ENCODE data around the gene CNN1.
A peak's percentile ranks its signal among the peaks of the same experiment; 100 is the strongest.
"Not testable (repeated sequence)": the region's sequence is repeated elsewhere in the genome, so short reads cannot be mapped to it uniquely, and the experiment has no call there.

The CNN1 gene

GRCh38 chr19:11597202-11598102 lies 58.8 kb downstream of the CNN1 start, which contains the start of gene ZNF627:
Gene ZNF627, plus strand, starts transcription at chr19:11597483. Its CDS starts 145 bp downstream, at chr19:11597628.
- intact Hi-C loops (cut with DNase I; ENCODE audit: low total_unique reads) = no loop called here
- H3K36me3 ChIP-seq = no peaks in the 10 kb centered on the region
- peak within 1 kb of the TSS; percentile 86 to 98 for H3K4me3 ChIP-seq
- peak in 1 of 2 experiments; percentile 17 for TF ChIP-seq CTCF (IDR thresholded peaks at IDR 0.05)
- peaks cover 0 to 31% (median 11%) of the 10 kb centered on the region in 4 donors for H3K4me1 ChIP-seq
- DNase-seq = peak; percentile 100
- no peaks in the 10 kb centered on the region for H3K27me3 ChIP-seq
- no peaks in the 10 kb centered on the region for H3K9me3 ChIP-seq
- H3K27ac ChIP-seq = peak within 1 kb of the TSS; percentile 92 to 95

DNA sequence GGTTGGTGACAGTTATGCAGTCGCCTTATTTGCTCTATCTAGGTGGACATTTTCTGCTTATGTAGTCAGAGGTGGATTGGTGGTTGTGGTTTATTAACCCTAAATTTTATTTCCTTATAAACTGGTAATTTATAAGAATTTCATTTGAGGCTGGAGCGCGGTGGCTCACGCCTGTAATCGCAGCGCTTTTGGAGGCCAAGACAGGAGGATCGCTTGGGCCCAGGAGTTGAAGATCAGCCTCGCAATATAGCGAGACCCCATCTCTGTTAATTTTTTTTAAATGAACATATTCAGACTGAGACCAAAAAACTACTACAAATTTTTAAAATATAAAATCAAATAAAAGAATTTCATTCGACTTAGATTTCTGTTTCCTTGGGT lies 59.4 kb downstream of the CNN1 start:
- Histone ChIP-seq H3K27ac (peak overlapping the region; percentile 92 to 95), H3K9me3 (no peaks in the 10 kb centered on the region), H3K4me3 (peak overlapping the region; percentile 86 to 98), H3K36me3 (no peaks in the 10 kb centered on the region), H3K27me3 (no peaks in the 10 kb centered on the region), H3K4me1 (peaks cover 0 to 31% (median 11%) of the 10 kb centered on the region in 4 donors)
- intact Hi-C loops (cut with DNase I; ENCODE audit: low total_unique reads) = no loop called here
- no peak for DNase-seq
- no peak for TF ChIP-seq CTCF (IDR thresholded peaks at IDR 0.05)

- DNase-seq = no peak
- Histone ChIP-seq H3K36me3 (no peaks in the 10 kb centered on the region), H3K9me3 (no peaks in the 10 kb centered on the region), H3K27ac (no peak overlapping the region), H3K4me3 (peak overlapping the region in 1 of 2 donors; percentile 98), H3K4me1 (peaks cover 0 to 31% (median 11%) of the 10 kb centered on the region in 4 donors), H3K27me3 (no peaks in the 10 kb centered on the region)
- intact Hi-C loops (cut with DNase I; ENCODE audit: low total_unique reads) = no loop called here
- no peak for TF ChIP-seq CTCF (IDR thresholded peaks at IDR 0.05)
Measured at GRCh38 chr19:11598746-11599145, 60.1 kb downstream of the CNN1 start.

GRCh38 chr19:11599704-11600103 lies 61.1 kb downstream of the CNN1 start:
- H3K27me3 ChIP-seq; H3K9me3 ChIP-seq; H3K27ac ChIP-seq; H3K4me3 ChIP-seq; intact Hi-C loops (cut with DNase I; ENCODE audit: low total_unique reads); H3K36me3 ChIP-seq; DNase-seq: not testable (repeated sequence)
- H3K4me1 ChIP-seq = peaks cover 0 to 31% (median 11%) of the 10 kb centered on the region in 4 donors

All from tibial artery (tissue), 4 donors.